Vagina (tissue), 2 donors: ENCODE results near the gene KIAA0825.

Experiments
- POLR2A ChIP-seq, 2 donors: fragments of 450-650 bp; IDR thresholded peaks; one replicate each; pipeline ENCODE4 v1.6.1; 2017; ENCODE audit warnings: antibody characterized with exemption in 2 of 2, mild to moderate bottlenecking in 2 of 2, moderate library complexity in 2 of 2
- POLR2AphosphoS5 ChIP-seq, 2 donors: sonication (generic); formaldehyde crosslinking; IDR thresholded peaks; one replicate each; pipeline ENCODE4 v1.9.0; 2017; ENCODE audit warnings: antibody characterized with exemption in 2 of 2, mild to moderate bottlenecking in 2 of 2, low read depth in 1 of 2; ENCODE audit not compliant: insufficient read depth in 1 of 2
- TF ChIP-seq, protein P1 (sequence below), 3 experiments: fragments of 450-650 bp in 2 of 3; fragments of 200-600 bp in 1 of 3; sonication (generic) in 1 of 3; IDR thresholded peaks; one replicate each; pipeline ENCODE4 v1.5.1; 2017 to 2019; ENCODE audit warnings: antibody characterized with exemption in 3 of 3, mild to moderate bottlenecking in 2 of 3, moderate library complexity in 2 of 3

DNA sequence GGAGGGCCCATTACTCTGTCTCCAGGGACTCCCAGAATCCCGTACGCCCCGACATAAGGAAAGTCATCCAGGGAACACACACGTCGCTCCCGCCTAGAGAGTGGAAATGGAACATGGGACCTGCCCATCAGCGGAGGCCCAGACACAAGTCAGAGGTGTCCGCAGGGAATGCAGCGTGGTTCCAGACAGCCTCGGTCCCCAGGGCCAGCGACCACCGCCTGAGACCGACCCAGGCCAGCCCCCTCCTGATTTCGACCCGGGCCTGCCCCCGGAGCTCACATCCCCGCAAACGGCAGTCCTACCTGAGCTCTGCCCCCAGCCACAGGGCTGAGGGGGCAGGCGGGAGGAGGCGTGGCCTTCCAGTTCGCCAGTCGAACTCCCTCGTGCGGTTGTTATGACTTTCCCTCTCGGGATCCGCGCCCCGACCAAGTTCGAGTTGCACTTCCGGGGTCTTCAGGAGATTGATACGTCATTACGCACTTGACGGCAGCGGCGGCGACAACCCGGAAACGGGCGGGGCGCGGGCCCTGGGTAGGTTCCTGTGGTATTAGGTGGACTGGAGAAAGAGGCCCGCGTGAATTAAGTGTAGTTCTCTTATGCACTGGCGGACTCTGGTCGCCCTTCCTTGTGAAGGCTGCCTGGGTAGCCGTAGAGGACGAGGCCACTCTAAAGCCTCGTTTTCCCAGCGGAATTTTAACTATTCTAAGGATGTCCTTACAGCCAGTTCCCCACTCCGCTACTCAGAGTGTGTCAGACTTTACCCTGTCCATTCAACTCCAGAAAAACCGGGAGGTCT, 507.0 kb downstream of the KIAA0825 start:
- TF ChIP-seq, protein P1, sequence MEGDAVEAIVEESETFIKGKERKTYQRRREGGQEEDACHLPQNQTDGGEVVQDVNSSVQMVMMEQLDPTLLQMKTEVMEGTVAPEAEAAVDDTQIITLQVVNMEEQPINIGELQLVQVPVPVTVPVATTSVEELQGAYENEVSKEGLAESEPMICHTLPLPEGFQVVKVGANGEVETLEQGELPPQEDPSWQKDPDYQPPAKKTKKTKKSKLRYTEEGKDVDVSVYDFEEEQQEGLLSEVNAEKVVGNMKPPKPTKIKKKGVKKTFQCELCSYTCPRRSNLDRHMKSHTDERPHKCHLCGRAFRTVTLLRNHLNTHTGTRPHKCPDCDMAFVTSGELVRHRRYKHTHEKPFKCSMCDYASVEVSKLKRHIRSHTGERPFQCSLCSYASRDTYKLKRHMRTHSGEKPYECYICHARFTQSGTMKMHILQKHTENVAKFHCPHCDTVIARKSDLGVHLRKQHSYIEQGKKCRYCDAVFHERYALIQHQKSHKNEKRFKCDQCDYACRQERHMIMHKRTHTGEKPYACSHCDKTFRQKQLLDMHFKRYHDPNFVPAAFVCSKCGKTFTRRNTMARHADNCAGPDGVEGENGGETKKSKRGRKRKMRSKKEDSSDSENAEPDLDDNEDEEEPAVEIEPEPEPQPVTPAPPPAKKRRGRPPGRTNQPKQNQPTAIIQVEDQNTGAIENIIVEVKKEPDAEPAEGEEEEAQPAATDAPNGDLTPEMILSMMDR (IDR thresholded peaks at IDR 0.05) = no peak
- TF ChIP-seq POLR2AphosphoS5 (IDR thresholded peaks at IDR 0.05; ENCODE audit: insufficient read depth in 1 of 2, low read depth in 1 of 2) (peak; percentile 73 to 87), POLR2A (IDR thresholded peaks at IDR 0.05) (peak in 1 of 2 donors; percentile 12)
